Hematopoietic multipotent progenitor cell (in vitro differentiated cells): ENCODE measurements around the gene CMIP. TPM values are rescaled to one million over a fixed set of nuclear protein-coding genes. Genes with fewer than 3 reads are reported as not detected.
A peak's percentile ranks its signal among the peaks of the same experiment; 100 is the strongest.

ENCODE experiments used
- DNase-seq, 3 donors: peaks; one replicate each; pipeline ENCODE4 v3.0.0-alpha.2; 2011 to 2015; ENCODE audit warnings: low read depth in 2 of 3, low spot score in 2 of 3
- total RNA-seq: library from RNA; depleted of rRNA; stranded (reverse); fragments of >200 nt; gene quantifications from one replicate; pipeline ENCODE4 v1.2.3, GENCODE V29; 2012

The CMIP gene
- total RNA-seq, 1 donor: 45.2 TPM

- DNase-seq: no peak
These were observed 183.2 kb downstream of the CMIP start for GRCh38 chr16:81627729-81628244.

- no peak for DNase-seq
These were observed 184.6 kb downstream of the CMIP start for GRCh38 chr16:81629034-81629802.

- DNase-seq: no peak
These were observed 185.5 kb downstream of the CMIP start for GRCh38 chr16:81629896-81630634.

GRCh38 chr16:81630635-81631031 lies 186.0 kb downstream of the CMIP start:
- DNase-seq: no peak

GRCh38 chr16:81632392-81633146 lies 188.0 kb downstream of the CMIP start:
- DNase-seq: peak; percentile 44 to 97 (median 94)

GRCh38 chr16:81633147-81633619 lies 188.6 kb downstream of the CMIP start:
- DNase-seq: peak in 1 of 3 donors; percentile 35

GRCh38 chr16:81633680-81634379 lies 189.2 kb downstream of the CMIP start:
- DNase-seq: no peak

GRCh38 chr16:81634380-81635062 lies 189.9 kb downstream of the CMIP start:
- DNase-seq: peak in 2 of 3 donors; percentile 79 to 93

- no peak for DNase-seq
These were observed 190.7 kb downstream of the CMIP start for GRCh38 chr16:81635063-81635937.

GRCh38 chr16:81636298-81636993 lies 191.8 kb downstream of the CMIP start:
- DNase-seq: peak in 1 of 3 donors; percentile 67

- no peak for DNase-seq
These were observed 193.0 kb downstream of the CMIP start for GRCh38 chr16:81637336-81638235.

- no peak for DNase-seq
These were observed 193.8 kb downstream of the CMIP start for GRCh38 chr16:81638286-81638945.

GRCh38 chr16:81639348-81639747 lies 194.7 kb downstream of the CMIP start:
- DNase-seq: peak in 1 of 3 donors; percentile 40

- DNase-seq: no peak
These were observed 195.5 kb downstream of the CMIP start for GRCh38 chr16:81639931-81640680.

- DNase-seq: no peak
These were observed 196.1 kb downstream of the CMIP start for GRCh38 chr16:81640681-81641070.
